DOHH2 (cell line): ENCODE measurements around the gene KRTAP22-1.

Source experiments
- CTCF ChIP-seq: fragments of 200-600 bp; sonication (generic); IDR thresholded peaks from one replicate; pipeline ENCODE4 v1.5.1; 2014; ENCODE audit warnings: antibody characterized with exemption, mild to moderate bottlenecking, low read depth, low read length; ENCODE audit not compliant: poor library complexity, severe bottlenecking
- EZH2phosphoT487 ChIP-seq: fragments of 200-600 bp; sonication (generic); IDR thresholded peaks from 2 replicates; pipeline ENCODE4 v1.6.1; 2017; ENCODE audit warnings: borderline replicate concordance, mild to moderate bottlenecking, antibody characterized with exemption, low read length, moderate library complexity, mixed read lengths

- TF ChIP-seq CTCF (no peak), EZH2phosphoT487 (no peak)
Observed at GRCh38 chr21:30563072-30563471, 37.8 kb upstream of the KRTAP22-1 start.
